GM19035 (cell line): Measurements from ENCODE around the gene ATG9B.
"Not testable (repeated sequence)": the region's sequence is repeated elsewhere in the genome, so short reads cannot be mapped to it uniquely, and the experiment has no call there.

Source experiments
- ATAC-seq: cut with Tn5 transposase; IDR thresholded peaks from one replicate; pipeline ENCODE4 v1.9.1; 2021; ENCODE audit not compliant: unreplicated experiment

The ATG9B gene

DNA sequence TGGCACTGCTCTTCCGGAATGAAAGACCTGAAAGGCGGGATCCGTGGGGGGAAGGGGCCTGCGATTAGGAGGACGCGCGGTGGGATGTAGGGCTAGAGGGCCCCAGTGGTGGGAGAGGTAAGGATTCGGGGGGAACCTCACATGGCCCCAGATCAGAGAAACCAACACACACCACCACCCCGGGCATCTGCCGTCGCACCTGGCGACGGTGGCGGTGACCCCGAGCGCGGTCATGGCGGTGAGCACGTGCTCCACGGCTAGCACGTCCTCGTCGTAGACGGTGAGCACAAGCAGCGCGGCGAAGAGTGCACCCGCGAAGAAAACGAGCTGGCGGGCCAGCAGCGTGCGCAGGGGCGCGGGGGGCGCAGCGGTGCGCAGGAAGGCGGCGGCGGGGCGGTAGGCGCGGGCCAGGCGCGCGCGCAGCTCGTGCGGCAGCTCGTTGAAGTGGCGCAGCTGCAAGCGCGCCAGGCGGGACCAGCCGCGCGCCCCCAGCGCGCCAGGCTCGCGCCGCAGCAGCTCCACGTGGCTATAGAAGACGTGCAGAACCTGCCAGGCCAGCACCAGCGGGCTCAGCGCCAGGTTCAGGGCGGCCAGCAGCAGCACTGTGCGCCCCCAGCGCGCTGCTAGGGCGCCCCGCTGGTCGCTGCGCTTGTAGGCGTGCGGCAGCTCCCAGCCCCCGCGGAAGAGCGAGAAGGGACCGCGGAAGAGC is 5.7 kb downstream of the ATG9B start:
- ATAC-seq, result no peak

DNA sequence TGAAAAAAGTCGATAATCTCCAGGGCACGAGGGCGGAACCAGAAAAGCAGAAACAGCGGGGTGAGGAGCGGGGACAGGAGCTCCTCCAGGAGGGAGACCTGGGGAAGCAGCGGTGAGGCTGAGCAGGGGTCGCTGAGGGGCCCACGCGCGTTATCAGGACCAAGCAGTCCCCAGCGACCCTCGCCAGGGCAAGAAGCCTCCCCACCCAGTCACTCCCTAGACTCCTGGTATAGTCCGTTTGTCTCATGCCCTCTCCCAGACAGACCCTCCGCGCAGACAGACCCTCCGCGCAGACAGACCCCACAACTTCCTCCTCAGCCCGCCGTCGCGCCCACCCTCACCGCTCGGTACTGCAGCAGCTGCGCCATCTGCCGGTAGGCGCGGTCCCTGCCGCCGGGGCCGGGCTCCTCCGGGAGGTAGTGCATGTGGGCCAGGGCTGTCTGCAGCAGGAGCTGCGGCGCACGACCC is 6.3 kb downstream of the ATG9B start:
- peak; percentile 45 for ATAC-seq

DNA sequence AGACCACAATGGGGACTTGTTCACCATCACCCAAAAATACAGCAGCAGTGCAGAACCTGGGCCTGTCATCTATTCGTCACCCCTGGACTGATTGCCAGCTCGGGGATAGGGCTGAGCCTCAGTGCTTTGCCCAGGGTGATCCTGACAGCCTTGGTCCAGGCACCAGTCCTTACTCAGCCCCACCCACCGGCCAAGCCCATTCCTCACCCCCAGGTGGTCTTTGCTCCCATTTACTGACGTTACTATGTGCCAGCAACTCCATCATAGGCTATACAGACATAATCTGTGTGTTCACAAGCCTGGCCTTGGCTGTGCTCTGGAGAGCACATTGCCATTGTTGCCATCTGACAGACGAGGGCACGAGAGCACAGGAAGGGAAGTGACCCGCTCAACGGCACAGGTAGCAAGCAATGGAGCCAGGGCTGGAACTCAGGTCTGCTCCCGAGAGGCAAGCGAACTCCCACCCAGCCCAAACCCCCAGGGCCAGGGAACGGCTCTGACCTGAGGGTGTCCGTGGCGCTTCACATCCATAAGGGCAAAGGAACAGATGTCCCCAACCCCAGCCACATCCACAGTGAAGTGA is 6.8 kb downstream of the ATG9B start:
- ATAC-seq, result no peak

DNA sequence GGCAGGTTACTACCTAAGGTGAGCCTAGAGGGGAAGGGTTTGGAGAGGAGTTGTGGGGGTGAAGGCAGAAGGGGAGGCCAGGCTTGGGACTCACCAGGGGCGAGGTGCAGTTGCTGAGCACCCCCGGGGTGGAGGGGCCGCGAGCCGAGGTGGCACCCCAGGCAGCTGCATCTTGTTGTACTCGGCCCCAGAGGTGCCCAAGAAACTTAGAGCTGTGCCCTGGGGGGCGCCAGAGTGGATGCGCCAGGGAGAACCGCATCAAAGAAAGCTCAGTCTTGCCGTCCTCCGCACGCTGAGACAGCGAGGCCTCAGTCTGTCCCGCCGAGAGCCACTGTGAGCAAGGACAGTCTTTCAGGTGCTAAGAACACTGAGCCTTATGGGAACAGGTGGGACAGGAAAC is 7.4 kb downstream of the ATG9B start:
- ATAC-seq, result no peak

DNA sequence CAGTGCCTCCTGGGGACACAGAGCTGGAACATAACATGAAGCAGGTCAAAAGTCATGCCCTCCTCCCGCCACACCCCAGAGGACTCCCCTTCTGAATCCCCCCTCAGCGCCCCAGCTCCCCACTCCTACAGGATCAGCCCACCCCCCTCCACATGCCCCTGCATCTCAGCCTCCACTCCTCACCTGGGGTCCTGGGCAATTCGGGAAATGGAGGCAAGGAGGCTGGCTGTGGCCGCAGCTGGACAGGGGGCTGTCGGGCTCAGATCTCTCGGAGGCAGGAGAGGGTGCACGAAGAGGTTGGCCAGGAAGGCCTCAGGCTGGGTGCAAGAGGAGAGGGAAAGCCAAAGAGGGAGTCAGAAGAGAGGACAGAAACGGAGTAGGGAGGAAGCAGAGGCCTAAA is 7.8 kb downstream of the ATG9B start:
- no peak for ATAC-seq

DNA sequence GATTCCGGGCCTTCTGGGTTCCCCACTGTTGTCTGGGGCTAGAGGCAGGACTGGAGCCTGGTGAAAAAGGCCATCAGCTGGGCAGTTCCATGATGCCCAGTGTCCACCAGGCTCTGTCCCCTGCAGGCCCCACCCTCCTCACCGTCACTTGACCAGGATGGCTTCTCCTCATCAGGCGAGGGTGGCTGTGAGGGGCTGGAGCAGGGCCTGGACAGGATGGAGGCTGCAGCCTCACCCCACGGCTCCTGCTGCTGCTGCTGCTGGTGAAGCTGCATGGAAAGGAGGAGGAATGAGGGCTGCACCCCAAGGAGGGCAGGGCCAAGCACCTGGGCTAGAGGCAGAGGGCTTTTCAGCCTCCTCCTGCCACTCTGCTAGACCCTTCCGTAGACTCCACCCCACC is 8.3 kb downstream of the ATG9B start:
- no peak for ATAC-seq

DNA sequence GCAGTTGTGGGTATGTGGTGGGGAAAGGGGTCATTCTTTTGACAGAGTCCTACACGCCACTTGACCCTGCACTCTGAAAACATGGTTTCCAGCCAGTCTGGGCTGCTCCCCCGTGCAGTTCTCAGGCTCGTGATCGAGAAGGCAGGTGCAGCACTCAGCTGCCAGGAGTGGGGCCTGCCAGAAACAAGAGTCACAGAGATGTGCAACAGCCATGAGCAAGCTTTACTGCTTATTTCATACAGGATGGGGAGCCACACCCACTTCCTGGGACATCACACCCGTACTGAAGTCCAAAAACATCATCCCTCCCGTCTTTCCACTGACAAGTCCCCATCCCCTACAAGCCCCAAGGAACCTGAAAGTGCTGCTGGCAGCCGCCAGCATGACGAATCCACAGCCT is 9.3 kb downstream of the ATG9B start:
- ATAC-seq, result no peak

DNA sequence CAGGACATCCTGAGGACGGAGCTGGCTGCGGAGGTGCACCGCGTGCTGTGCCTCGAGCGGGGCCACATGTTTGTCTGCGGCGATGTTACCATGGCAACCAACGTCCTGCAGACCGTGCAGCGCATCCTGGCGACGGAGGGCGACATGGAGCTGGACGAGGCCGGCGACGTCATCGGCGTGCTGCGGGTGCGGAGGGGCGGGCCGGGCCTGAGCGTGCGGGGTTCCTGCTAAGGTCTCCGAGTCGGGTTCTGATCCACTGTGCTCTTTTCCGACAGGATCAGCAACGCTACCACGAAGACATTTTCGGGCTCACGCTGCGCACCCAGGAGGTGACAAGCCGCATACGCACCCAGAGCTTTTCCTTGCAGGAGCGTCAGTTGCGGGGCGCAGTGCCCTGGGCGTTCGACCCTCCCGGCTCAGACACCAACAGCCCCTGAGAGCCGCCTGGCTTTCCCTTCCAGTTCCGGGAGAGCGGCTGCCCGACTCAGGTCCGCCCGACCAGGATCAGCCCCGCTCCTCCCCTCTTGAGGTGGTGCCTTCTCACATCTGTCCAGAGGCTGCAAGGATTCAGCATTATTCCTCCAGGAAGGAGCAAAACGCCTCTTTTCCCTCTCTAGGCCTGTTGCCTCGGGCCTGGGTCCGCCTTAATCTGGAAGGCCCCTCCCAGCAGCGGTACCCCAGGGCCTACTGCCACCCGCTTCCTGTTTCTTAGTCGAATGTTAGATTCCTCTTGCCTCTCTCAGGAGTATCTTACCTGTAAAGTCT is 10.4 kb downstream of the ATG9B start:
- peak; percentile 50 for ATAC-seq

DNA sequence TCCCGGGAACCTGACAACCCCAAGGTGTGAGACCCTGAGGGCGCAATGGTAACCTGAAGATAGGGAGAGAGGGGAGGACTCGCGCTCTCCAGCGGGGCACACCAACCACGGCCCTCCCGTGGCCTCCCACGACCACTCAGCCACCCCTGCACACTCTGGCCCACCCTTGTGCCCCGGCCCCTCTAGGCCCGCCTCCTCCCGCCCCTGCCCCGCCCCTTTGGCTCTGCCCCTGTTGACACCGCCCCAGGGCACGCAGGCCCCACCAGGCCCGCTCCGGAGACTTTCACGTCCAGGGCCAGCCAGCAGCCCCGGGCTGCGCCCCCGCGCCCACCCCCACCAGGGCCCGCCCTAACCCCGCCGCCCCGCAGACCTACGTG is 10.9 kb downstream of the ATG9B start:
- ATAC-seq, result no peak

DNA sequence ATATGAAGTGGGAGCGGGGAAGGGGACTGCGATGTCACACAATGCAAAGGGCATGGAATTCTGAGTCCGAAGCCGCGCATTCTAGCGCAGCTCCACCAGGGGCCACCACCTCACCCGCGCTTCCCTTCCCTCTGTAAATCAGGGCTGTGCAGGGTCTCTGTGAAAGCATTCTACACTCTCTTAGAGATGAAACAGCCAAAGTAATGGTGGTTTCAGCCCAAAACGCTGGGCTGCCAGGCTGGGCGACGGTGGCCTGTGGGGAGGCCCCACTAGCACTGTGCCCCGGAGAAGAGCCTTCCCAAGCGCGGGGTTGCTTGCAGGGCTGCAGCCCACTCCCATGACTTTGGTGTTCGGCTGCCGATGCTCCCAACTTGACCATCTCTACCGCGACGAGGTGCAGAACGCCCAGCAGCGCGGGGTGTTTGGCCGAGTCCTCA is 11.4 kb downstream of the ATG9B start:
- no peak for ATAC-seq

DNA sequence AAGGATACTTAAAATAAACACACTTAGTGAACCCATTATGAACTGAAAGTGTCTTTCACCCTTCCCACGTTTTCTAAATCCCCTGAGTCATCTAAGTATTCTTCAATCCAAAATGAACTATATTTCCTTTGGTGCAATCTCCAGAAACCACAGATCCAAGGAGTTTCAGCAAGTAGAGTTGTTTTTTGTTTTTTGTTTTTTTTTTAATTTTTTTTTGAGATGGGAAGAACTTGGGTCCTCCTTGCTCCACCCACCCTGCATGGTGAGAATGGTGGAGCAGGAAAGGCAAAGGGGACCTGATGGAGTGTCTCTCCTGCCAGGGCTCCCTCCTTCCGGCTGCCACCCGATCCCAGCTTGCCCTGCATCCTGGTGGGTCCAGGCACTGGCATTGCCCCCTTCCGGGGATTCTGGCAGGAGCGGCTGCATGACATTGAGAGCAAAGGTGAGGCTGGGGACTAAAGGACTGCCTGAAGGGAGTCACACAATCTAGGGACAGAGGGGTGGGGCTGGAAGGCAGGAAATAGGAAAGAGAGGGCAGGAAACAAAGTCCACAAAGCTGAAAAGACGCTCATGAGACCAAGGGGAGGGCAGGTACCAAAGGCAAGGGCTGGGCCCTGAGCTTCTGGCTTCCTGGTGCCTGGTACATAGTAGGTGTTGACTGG is 12.1 kb downstream of the ATG9B start:
- ATAC-seq, result no peak

DNA sequence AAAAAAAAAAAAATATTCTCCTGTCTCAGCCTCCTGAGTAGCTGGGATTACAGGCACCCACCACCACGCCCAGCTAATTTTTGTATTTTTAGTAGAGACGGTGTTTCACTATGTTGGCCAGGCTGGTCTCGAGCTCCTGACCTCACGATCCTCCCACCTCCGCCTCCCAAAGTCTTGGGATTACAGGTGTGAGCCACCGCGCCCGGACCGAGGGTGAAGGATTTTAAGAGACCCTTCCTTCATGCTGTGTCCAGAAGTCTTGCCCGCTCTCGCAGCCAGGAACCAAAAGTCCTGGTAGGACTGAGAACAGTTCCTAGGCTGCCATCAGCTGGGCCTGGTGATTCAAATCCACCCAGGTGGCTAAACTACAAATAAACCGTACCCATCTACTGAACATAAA is 12.7 kb downstream of the ATG9B start:
- not testable (repeated sequence) for ATAC-seq

DNA sequence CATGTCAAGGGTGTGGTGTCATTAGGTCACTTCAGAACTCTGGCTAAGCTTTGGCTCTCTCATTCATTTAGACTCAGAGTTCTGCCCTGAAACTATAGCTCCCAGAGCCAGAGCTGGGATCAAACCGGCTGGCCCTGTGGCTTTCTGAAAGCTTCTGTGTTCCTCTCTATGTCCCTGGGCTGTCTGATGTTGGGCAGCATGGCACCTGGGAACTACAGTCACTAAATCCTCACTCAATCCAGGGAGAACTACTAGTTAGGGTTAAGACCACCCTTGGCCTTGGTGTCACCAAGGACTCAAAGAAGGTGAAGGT is 13.2 kb downstream of the ATG9B start:
- ATAC-seq, result no peak

DNA sequence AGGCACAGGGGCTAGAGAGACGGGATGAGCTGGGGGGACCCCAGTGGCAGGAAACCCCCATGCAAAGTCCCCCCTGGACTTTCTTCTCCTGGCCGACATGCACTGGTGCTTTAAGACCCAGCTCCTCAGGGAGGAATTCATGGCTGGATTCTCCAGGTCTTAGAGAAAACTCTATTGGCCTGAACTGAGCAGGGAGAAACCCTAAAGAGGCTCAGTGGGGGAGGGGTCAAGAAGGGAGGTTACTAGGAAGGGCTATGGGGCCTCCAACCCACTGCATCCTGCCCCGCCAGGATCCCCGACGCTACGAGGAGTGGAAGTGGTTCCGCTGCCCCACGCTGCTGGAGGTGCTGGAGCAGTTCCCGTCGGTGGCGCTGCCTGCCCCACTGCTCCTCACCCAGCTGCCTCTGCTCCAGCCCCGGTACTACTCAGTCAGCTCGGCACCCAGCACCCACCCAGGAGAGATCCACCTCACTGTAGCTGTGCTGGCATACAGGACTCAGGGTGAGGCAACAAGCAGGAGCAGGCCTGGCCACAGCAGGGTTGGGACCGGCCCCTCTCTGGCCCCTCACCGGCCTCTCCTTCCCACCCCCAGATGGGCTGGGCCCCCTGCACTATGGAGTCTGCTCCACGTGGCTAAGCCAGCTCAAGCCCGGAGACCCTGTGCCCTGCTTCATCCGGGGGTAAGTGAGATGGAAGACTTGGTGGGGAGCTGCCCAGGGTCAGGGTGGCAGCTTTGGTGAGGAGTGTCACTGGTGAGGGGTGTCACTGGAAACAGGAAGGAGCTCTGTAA is 13.8 kb downstream of the ATG9B start:
- ATAC-seq, result no peak

DNA sequence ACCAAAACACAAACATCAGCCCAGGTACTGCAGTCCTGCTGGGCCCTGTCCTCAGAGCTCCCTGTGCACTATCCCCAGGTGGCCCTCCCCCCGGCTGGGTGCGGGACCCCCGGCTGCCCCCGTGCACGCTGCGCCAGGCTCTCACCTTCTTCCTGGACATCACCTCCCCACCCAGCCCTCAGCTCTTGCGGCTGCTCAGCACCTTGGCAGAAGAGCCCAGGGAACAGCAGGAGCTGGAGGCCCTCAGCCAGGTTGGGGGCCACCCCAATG is 14.3 kb downstream of the ATG9B start:
- no peak for ATAC-seq

DNA sequence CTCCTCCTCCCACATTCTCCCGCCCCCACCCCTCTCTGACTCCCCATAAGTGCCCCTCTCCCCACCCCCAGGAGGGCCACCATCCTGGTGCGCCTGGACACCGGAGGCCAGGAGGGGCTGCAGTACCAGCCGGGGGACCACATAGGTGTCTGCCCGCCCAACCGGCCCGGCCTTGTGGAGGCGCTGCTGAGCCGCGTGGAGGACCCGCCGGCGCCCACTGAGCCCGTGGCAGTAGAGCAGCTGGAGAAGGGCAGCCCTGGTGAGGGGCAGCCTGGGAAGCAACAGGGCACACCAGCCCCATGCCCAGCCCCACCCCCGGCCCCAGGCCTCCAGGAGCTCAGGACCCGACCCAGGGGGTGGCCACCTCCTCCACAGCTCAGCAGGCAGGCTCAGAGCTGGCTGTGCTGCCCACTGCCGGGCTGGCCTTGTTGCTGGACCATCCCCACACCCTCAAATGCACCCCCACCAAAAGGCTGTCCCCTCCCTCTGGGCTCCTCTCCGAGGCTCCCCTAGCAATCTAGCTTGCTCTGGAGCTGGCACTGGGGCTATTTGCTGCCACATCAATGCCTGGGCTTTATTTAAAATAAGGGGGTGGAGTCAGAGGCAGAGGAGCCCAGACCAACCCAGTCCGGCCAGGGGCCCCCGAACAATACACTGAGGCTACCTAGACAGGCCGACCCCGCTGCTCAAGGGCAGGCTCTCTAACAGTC is 14.8 kb downstream of the ATG9B start:
- ATAC-seq, result no peak

DNA sequence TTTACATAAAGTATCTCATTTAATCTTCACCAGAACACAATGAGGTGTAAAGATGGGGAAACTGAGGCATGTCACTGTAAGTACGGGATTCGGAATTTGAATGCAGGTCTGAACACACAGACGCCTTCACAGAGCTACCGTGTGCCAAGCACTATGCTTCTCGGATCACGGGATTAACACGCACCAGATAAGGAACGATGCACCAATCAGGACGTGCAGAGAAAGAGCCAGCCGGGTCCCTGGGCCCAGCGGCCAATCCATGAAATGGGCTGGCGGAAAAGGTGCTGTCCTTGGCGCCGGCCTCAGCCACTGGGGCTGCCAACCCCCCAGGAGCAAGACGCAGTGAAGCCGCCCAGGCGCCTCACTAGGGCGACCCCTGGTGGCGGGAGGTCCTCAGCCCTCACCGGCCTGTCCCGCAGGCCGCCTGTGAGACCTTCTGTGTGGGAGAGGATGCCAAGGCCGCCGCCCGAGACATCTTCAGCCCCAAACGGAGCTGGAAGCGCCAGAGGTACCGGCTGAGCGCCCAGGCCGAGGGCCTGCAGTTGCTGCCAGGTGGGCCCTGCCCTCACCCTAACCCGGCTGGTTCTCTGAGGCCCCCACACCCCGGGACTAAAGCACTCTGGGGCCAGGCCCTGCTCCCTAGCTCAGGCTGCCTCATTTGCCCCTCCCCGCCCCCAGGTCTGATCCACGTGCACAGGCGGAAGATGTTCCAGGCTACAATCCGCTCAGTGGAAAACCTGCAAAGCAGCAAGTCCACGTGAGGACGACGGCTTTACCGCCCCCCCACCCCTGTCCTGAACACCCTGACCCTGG is 15.6 kb downstream of the ATG9B start:
- ATAC-seq, result peak; percentile 66

DNA sequence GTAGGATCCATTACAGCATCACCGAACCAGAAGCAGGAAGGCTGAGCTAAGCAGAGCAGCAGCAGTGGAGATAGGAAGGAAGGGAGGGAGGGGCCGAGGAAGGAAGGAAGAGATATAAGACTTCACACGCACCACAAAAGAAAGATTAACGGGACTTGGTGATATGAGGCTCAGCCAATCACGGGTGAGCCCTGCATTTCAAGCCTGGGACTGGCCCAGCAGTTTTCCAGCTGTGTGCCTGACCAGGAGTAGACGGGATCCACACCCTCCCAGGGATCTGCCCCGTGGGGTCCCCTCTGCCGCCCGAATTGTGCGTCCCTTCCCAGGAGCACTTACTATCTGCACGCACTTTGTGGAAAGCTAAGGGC is 16.2 kb downstream of the ATG9B start:
- no peak for ATAC-seq

DNA sequence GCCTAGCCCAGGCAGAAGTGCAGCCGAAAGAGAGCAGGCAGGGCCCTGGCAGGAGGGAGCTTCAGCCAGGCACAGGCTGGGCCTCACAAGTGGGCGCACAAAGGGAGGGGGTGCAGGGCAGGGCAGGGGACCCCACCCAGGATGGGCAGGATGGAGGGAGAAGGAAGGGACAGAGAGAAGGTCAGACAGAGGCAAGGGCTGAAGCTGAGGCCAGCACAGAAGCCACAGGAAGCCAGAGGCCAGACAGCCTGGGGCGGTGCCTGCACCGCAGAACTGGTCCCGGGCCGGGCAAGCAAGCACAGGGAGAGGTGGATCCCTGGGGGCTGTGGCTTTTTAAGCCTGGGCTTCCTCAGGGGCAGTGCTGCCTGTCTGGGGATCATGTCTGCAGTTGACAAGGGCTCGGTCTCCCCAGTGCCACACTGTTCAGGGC is 16.8 kb downstream of the ATG9B start:
- no peak for ATAC-seq
